T-helper 17 cell (primary cell): ENCODE data around the gene RABGAP1L. TPM values are rescaled to one million over a fixed set of nuclear protein-coding genes. Genes with fewer than 3 reads are reported as not detected.
"Not testable (repeated sequence)": the region's sequence is repeated elsewhere in the genome, so short reads cannot be mapped to it uniquely, and the experiment has no call there.

Experiments used
- ATAC-seq: fragments of 150-1000 bp; cut with Tn5 transposase; 2 replicates; pipeline ENCODE4 v1.10.0; 2021; ENCODE audit warnings: mild to moderate bottlenecking, moderate library complexity
- DNase-seq, 3 donors: peaks; one replicate each; pipeline versions ENCODE4 v3.0.0 to v3.0.0-alpha.2; 2020 to 2021
- H3K9me3 ChIP-seq: one replicate; pipeline ENCODE4 v1.7.0; 2013; ENCODE audit warnings: low read length, mild to moderate bottlenecking; ENCODE audit not compliant: control insufficient read depth, poor library complexity, severe bottlenecking
- H3K27ac Mint-ChIP-seq: one replicate; pipeline ENCODE4 v1.8.0; 2022; ENCODE audit warnings: mild to moderate bottlenecking, moderate library complexity, mixed read lengths
- H3K27me3 Mint-ChIP-seq: one replicate; pipeline ENCODE4 v1.8.0; 2022; ENCODE audit warnings: mixed read lengths
- H3K36me3 Mint-ChIP-seq: one replicate; pipeline ENCODE4 v1.8.0; 2022; ENCODE audit warnings: low read depth, mixed read lengths
- H3K4me1 Mint-ChIP-seq: one replicate; pipeline ENCODE4 v1.8.0; 2022; ENCODE audit warnings: mild to moderate bottlenecking, mixed read lengths
- H3K4me3 Mint-ChIP-seq: one replicate; pipeline ENCODE4 v1.8.0; 2022; ENCODE audit warnings: mild to moderate bottlenecking, moderate library complexity, mixed read lengths
- total RNA-seq, 4 donors: library from RNA in 2 of 4; stranded (reverse) in 2 of 4; gene quantifications; one replicate each; pipeline ENCODE4 v1.2.3 and lab custom pipeline; 2022 to 2026

RABGAP1L gene
- total RNA-seq, 2 donors from 2014 or later = 112 to 120 TPM

DNA sequence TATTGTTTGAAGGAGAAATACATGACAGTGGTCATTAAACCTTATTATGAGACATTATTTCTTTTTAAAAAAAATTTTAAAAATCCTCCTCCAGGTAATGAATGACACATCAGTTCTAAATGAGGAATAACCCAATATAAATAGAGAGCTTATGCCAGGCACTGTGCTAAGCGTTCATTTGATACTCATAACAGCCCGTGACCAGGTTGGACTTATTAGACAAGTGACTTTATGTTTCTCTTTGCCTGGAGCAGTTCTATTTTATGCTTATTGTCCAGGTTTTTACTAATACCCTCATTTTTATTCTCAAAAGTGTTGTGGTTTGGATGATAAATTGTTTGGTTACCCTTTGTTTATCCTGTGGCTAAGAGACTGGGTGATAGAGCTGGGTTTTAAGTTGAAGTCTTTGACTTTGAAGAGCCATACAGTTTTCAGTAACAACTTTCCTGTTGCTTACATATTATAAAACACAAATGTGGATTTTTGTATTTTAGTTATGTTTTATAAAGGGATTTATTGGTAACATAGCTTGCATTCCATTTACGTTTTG, 84.2 kb downstream of the RABGAP1L start:
- Mint-ChIP-seq H3K27me3 (no peaks in the 10 kb centered on the region), H3K36me3 (peaks cover 12% of the 10 kb centered on the region)

DNA sequence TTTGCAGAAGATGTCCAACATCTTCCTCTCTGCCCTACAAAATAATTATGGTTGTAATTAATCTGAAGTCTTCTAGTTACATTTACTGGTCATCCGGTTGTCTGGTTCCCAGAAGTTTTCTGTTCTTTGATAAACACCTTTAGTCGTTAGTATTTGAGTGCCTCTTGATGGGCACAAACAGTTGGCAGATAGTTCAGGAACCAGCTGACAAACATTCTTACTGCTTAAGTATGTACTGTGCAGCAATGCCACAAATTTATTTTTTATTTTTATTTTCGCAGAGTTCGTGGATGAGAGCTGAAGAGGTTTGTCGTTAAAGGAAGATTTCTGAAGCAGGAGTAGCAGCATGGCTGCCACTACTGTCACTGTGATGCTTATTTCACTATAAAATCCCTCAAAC, 84.7 kb downstream of the RABGAP1L start:
- no peaks in the 10 kb centered on the region for H3K27me3 Mint-ChIP-seq
- no peak for DNase-seq
- peaks cover 12% of the 10 kb centered on the region for H3K36me3 Mint-ChIP-seq
- H3K4me1 Mint-ChIP-seq = peaks cover 15% of the 10 kb centered on the region
- H3K4me3 Mint-ChIP-seq = no peak overlapping the region
- H3K27ac Mint-ChIP-seq = peak overlapping the region; percentile 19
- ATAC-seq = no peak
- no peaks in the 10 kb centered on the region for H3K9me3 ChIP-seq

More for the DNA sequence above, 84.2 kb downstream of the RABGAP1L start:
- peaks cover 15% of the 10 kb centered on the region for H3K4me1 Mint-ChIP-seq
- H3K4me3 Mint-ChIP-seq = no peak overlapping the region
- H3K9me3 ChIP-seq = no peaks in the 10 kb centered on the region
- DNase-seq (no peak), ATAC-seq (no peak)
- peak overlapping the region; percentile 19 for H3K27ac Mint-ChIP-seq

DNA sequence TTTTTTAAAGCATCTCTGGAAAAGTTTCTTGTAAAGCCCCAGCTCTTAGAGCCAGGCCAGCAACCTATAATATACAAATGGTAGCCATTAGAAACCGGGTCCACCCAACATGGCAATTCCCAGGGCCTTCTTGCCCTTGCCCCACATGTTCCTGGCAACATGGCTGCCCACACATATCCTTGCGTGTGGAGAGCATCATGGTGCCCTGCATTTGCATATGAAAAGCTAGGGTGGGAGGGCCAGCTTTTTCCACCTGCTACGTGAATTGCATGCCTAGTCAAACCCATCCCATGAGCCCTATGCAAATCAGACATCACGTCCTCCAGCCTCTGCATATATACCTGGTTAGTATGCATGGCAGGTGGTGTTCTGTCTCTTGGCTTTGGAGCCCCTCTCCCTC, 88.2 kb downstream of the RABGAP1L start:
- Mint-ChIP-seq H3K4me1 (peaks cover 9% of the 10 kb centered on the region), H3K36me3 (peaks cover 6% of the 10 kb centered on the region), H3K27ac (no peak overlapping the region), H3K27me3 (no peaks in the 10 kb centered on the region), H3K4me3 (no peak overlapping the region)
- no peak for ATAC-seq
- H3K9me3 ChIP-seq = no peaks in the 10 kb centered on the region
- DNase-seq = no peak

DNA sequence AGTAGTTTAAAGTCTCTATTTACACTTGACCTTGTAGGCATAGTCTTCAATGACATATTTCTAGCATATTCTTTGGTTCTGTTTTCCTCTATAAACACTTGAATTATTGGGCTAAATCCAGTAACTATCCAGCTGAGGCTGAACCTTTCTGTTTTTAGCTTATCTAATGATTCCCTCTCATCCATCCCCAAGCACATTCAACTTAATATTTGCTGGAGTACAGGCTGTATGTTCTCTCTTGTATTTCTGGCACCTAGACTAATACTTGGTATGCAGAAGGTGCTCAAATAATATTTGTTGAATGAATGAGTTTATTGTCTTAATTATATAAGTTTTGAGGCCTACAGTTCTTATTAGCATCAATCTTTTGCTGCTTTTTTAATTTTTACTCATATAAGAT, 88.7 kb downstream of the RABGAP1L start:
- DNase-seq (no peak), ATAC-seq (no peak)
- Mint-ChIP-seq H3K27ac (peak overlapping the region; percentile 37), H3K4me1 (peaks cover 5% of the 10 kb centered on the region), H3K4me3 (no peak overlapping the region), H3K27me3 (no peaks in the 10 kb centered on the region), H3K36me3 (peaks cover 3% of the 10 kb centered on the region)
- no peaks in the 10 kb centered on the region for H3K9me3 ChIP-seq

DNA sequence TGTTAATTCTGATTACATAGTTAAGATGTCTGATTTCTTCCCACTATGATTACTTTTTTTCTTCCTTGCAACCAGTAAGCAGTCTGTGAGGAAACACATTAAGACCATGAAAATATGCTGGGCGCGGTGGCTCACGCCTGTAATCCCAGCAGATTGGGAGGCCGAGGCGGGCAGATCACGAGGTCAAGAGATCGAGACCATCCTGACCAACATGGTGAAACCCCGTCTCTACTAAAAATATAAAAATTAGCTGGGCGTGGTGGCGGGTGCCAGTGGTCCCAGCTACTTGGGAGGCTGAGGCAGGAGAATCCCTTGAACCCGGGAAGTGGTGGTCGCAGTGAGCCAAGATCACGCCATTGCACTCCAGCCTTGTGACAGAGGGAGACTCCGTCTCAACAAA, 97.1 kb downstream of the RABGAP1L start:
- ATAC-seq, H3K36me3 Mint-ChIP-seq, H3K4me1 Mint-ChIP-seq, H3K9me3 ChIP-seq, H3K27me3 Mint-ChIP-seq, H3K4me3 Mint-ChIP-seq, H3K27ac Mint-ChIP-seq, DNase-seq: not testable (repeated sequence)

DNA sequence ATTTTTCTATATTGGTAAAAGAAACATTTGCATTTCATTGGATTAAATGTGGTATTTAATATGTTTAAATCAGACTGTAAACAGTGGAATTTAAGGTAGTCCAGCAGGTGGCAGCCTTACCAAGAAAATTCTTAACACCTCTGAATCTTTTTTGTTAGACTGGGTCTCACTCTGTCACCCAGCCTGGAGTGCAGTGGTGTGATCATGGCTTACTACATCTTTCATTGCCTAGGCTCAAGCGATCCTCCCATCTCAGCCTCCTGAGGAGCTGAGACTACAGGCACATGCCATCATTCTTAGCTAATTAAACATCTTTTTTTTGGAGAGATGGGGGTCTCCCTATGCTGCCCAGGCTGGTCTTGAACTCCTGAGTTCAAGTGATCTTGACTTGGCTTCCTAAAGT, 98.8 kb downstream of the RABGAP1L start:
- ATAC-seq (peak; percentile 59), DNase-seq (peak in 1 of 3 donors; percentile 21)
- H3K9me3 ChIP-seq = no peaks in the 10 kb centered on the region
- Mint-ChIP-seq H3K27me3 (no peaks in the 10 kb centered on the region), H3K4me3 (no peak overlapping the region), H3K4me1 (peaks cover 4% of the 10 kb centered on the region), H3K27ac (no peak overlapping the region), H3K36me3 (peaks cover 5% of the 10 kb centered on the region)

DNA sequence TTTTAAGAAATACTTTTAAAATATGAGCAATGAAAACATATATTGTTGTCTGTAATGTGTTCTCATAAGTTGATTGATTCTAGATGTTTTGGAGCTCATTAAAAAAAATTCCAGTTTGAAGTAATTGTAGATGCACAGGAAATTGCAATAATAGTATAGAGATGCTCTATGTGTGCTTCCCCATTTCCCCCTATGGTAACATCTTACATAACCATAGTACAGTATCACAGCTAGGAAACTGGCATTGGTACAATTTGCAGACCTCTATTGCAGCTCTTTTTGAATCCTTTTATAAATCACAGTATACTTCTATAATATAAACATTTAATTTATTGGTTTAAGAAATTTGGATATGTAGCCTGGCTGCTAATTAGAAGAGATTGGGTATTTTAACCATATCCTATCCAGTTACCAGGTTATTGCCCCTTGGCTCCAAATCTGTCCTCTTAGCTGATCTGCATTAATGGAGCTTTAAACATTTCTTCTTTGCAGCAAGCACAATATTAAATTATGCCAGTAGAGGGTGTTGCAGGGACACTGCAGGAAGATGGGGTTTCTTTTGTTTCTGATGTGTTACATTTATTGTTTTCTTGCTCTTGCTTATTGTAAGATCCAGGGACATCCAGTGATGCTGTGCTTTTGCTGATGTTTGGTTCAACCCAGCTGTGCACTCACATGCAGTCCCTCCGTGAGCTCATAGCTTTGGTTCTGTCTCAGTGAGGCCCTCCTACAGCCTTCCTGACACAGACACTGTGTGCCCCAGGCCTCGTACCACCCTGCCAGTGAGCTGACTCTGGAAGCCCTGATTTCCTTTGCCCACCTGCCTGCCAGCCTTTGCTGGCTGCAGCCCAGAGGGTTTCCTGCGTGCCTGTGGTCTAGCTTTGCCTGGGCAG, 103.3 kb downstream of the RABGAP1L start:
- Mint-ChIP-seq H3K4me3 (no peak overlapping the region), H3K36me3 (peaks cover 2% of the 10 kb centered on the region), H3K4me1 (peaks cover 4% of the 10 kb centered on the region), H3K27ac (no peak overlapping the region), H3K27me3 (no peaks in the 10 kb centered on the region)
- no peaks in the 10 kb centered on the region for H3K9me3 ChIP-seq
- DNase-seq (no peak), ATAC-seq (peak; percentile 48)

DNA sequence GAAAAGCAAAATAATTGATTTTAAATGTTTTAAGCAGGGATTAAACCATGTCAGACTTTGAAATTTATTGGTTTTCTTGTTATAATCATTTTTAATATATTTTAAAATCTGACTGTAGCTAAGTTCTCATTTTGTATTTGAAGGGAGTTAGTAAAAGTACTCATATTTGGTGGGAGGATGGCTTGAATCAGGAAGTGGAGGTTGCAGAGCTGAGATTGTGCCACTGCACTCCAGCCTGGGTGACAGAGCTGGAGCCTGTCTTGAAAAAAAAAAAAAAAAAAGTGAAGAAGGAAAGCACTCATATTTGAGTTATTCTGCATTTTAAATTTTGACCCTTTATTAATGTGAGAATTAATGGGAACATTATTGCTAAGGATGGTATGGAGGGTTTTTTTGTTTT, 106.0 kb downstream of the RABGAP1L start:
- no peak for ATAC-seq
- no peak overlapping the region for H3K27ac Mint-ChIP-seq
- H3K36me3 Mint-ChIP-seq = peaks cover 2% of the 10 kb centered on the region
- peaks cover 4% of the 10 kb centered on the region for H3K4me1 Mint-ChIP-seq
- no peak overlapping the region for H3K4me3 Mint-ChIP-seq
- H3K27me3 Mint-ChIP-seq = no peaks in the 10 kb centered on the region
- H3K9me3 ChIP-seq = no peaks in the 10 kb centered on the region
- DNase-seq = no peak

DNA sequence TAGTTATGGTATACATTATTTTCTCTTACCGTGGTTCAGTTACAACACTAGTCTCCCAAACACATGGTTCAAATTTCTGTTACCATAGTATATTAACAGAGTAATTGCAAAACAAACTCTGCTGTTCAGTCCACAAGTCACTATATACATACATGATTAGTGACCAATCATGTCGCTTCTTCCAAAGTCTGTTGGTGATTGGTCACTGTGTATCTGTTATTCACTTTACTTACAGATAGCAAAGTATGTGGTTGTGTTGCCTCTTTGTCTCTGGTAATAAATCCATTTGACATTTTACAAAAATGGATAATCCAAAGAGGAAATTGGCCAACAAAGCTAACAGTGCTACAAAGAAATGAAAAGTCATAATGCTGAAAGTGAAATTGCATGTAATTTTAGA, 107.2 kb downstream of the RABGAP1L start:
- peaks cover 4% of the 10 kb centered on the region for H3K4me1 Mint-ChIP-seq
- no peak for ATAC-seq
- peaks cover 2% of the 10 kb centered on the region for H3K36me3 Mint-ChIP-seq
- H3K27me3 Mint-ChIP-seq = no peaks in the 10 kb centered on the region
- no peak overlapping the region for H3K4me3 Mint-ChIP-seq
- no peak overlapping the region for H3K27ac Mint-ChIP-seq
- H3K9me3 ChIP-seq = no peaks in the 10 kb centered on the region
- no peak for DNase-seq

DNA sequence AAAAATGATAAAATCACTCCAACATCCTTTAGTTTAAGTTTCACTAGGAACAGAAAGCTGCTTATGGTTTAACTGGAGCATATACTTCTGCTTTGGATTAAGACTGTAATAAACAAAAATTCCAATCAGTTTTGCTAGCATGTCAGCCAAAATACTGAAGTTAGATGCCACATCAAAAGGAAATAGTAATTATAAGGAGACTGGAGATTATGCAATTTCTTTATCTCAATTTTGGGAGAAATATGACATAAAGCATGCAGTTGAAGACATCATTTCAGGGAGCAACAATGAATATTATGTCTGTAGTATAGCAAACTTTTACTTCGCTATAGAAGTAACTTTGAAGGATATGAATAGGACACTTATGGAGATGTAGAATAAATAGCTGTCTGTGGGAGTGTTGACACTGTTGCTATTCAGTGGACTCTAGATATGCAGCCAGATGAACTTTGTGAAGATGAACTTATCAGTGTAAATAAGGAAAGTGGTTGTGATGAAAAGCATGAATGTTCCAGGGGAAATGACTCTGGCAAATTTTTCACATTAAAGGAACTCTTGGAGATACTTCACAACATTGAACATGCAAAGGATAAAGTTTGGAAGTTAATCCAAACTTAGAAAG, 107.8 kb downstream of the RABGAP1L start:
- Mint-ChIP-seq H3K4me3 (no peak overlapping the region), H3K4me1 (peaks cover 4% of the 10 kb centered on the region), H3K27ac (no peak overlapping the region), H3K27me3 (no peaks in the 10 kb centered on the region), H3K36me3 (peaks cover 2% of the 10 kb centered on the region)
- no peaks in the 10 kb centered on the region for H3K9me3 ChIP-seq
- DNase-seq = no peak
- no peak for ATAC-seq

DNA sequence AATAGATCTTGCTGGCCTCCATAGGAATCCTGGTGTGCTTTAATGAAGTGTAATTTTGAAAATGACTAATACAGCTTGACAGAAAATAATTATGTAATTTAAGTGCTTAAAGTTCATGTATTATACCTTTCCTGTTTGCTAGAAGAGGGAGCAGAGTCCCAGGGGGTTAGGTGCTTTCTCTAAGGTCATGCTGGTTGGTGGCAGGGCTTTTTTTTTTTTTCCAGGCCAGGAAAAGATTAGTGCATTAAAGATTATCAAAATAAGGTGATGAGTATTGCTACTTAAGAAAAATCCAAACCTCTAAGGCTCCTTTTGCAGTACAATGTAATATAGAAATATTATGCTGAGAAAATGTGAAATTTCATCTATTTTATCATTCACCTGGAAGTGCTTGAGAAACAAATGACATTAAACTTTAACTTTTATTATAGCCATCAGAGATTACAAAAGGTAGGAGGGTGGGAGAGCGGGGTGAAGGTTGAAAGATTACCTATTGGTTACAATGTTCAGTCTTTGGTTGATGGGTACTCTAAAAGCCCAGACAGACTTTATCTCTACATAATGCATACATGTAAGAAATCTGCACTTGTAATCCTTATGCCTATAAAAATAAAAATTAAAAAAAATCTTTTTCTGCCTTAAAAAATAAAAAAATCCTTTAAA, 110.8 kb downstream of the RABGAP1L start:
- no peaks in the 10 kb centered on the region for H3K9me3 ChIP-seq
- ATAC-seq = no peak
- DNase-seq = no peak
- Mint-ChIP-seq H3K4me3 (no peak overlapping the region), H3K36me3 (no peaks in the 10 kb centered on the region), H3K27me3 (no peaks in the 10 kb centered on the region), H3K4me1 (peaks cover 2% of the 10 kb centered on the region), H3K27ac (no peak overlapping the region)

DNA sequence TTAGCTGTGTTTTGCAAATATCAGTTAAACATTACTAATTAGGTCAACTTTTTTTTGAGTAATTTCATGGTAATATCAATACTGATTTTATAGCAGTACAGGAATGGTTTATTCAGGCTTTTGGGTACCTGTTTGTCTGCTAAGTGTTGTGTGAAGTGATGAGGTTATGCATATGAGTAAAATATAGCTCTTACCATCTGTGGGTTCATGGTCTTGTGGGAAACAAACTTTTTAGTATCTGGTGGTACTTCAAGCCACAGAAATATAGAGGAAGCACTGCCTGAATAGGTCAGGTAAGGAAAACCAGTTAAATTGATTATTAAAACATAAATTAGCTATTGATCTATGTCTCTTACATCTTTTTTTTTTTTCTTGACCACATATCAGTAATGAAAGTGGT, 113.9 kb downstream of the RABGAP1L start:
- Mint-ChIP-seq H3K27me3 (no peaks in the 10 kb centered on the region), H3K4me1 (peaks cover 2% of the 10 kb centered on the region), H3K36me3 (no peaks in the 10 kb centered on the region), H3K4me3 (no peak overlapping the region), H3K27ac (no peak overlapping the region)
- DNase-seq = no peak
- ATAC-seq = no peak
- no peaks in the 10 kb centered on the region for H3K9me3 ChIP-seq

DNA sequence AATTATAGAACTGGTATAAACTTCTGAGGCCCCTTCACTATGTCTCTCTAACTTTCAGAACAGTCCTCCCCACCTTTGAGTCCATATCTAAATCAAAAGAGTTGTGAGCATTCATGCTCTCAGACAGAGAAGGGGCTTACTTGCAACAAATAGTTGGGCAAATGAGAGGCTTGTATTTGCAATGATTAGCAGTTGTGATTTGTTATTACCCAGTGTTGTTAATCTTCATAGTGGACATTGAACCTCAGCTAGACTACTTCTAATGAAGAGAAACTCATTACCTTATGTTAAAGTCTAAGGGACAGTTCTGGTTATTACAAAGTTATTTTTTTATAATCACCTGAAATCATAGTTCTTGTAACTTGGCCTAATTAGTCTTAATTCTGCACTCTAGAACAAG, 114.5 kb downstream of the RABGAP1L start:
- Mint-ChIP-seq H3K4me3 (no peak overlapping the region), H3K4me1 (peaks cover 2% of the 10 kb centered on the region), H3K36me3 (no peaks in the 10 kb centered on the region), H3K27ac (no peak overlapping the region), H3K27me3 (no peaks in the 10 kb centered on the region)
- H3K9me3 ChIP-seq = no peaks in the 10 kb centered on the region
- ATAC-seq (no peak), DNase-seq (no peak)
